HG03521 (cell line): ENCODE results near the gene UCP2.

Experiments used
- ATAC-seq: cut with Tn5 transposase; IDR thresholded peaks from one replicate; pipeline ENCODE4 v1.9.1; 2021; ENCODE audit warnings: mild to moderate bottlenecking, moderate library complexity; ENCODE audit not compliant: unreplicated experiment

The UCP2 gene

DNA sequence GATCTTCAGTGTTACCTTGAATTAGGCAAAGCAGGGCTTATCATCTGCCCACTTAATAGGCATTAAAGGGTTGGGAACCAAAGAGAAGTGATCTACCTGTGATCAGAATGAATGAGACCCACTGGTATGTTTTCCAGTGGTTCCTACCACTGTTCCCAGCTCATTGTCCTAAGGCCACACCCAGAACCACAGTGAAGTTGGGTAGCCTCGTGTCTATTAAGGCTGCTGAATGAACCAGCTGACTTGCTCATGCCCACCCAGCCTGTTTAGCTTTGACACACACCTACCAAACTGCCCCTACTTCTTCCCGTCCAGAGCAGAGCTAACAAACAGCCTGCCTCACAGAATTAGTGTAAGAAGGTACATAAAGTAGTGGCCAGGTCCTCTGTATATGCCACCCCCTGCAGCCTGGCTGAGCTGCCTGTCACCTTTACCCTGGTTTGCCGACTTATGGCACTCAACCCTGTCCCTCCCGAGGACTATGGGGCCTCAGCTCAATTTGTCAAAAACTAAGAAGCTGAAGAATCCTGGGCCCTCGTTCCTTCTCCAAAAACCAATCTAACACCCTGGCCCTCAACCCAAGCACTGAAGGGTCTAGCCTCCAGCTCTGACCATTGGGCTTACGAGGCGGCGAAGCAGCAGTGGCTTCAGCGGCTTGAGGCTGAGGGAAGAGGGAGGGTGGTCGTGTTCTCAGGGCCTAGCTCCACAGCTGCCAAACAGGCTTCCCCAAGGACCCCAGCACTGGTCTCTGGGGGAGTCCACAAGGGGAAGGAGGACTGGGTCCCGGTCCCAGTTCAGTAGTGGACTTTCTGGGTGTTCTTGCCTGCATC, 9.8 kb downstream of the UCP2 start:
- no peak for ATAC-seq

GRCh38 chr11:73972187-73972586, 10.5 kb downstream of the UCP2 start:
- ATAC-seq = no peak

GRCh38 chr11:73971175-73971719, 11.4 kb downstream of the UCP2 start:
- ATAC-seq = no peak

GRCh38 chr11:73969991-73970800, 12.4 kb downstream of the UCP2 start:
- no peak for ATAC-seq

DNA sequence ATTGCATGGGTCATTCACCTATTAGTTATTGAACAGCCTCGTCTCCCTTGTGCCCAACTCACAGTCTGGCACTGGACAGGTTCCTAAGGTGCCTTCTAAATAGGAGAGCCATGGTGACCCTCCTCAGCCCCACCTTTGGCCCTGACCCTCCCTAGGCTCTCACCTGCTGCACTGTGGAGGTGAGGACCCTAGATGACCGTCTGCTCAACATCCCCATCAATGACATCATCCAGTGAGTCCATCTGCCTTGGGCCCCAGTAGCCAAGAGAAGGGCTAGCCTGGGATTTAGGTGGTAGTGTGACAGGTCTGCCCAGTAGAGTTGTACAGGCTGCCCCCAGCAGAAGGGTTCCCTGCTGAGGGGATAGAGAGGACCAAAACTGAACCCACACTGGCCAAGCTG, 13.6 kb downstream of the UCP2 start:
- ATAC-seq = no peak

- no peak for ATAC-seq
Observed at GRCh38 chr11:73968356-73968966, 14.2 kb downstream of the UCP2 start.

- no peak for ATAC-seq
Observed at GRCh38 chr11:73965764-73966121, 16.9 kb downstream of the UCP2 start.

DNA sequence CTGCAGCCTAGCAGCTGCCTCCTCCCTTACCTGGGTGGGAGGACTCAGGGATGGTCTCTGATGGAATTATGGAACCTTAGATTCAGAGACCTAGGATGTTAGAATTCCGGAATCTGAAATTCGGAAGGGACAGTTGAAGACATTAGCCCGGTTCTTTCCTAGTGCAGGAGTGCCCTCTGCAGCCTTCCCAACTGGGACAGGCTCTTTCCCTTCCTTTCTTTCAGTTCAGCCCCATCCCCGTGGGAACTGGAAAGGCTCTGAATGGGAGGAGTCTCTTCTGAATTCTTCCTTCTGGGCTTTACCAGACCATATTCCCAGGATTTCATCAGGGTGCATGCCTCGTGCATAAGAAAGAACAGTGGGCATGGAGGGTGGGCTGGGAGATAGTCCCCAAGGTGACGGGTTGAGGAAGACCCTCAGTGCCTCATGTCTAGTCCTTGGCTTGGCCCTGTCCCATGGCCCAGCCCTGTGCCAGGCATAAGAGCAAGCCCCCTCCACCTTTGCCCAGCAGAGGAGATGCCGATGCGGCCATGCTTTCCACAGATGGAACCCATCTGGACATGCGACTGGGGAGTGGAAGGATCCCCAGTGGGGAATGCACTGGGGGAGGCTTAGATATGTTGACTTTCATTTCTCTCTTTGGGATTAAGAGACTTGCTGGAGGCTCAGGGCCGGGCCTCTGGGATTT, 17.4 kb downstream of the UCP2 start:
- no peak for ATAC-seq

DNA sequence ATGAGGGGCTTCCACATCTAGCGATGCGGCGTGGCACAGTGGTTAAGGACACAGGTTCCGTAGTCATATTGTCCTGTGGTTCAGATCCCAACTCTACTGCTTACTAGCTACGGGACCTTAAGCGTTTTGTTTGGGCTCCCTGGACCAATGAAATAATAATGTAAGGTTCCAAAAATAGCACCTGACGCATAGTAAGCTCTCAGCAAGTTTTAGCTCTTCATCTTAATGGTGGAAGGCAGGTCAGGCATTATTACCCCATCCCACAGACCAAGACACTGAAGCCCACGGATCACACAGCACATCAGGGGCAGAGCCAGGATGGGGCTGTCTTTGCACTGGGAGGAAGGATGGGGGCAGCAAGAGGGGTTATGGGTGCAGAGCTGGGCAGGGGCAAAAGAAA, 18.8 kb downstream of the UCP2 start:
- no peak for ATAC-seq

DNA sequence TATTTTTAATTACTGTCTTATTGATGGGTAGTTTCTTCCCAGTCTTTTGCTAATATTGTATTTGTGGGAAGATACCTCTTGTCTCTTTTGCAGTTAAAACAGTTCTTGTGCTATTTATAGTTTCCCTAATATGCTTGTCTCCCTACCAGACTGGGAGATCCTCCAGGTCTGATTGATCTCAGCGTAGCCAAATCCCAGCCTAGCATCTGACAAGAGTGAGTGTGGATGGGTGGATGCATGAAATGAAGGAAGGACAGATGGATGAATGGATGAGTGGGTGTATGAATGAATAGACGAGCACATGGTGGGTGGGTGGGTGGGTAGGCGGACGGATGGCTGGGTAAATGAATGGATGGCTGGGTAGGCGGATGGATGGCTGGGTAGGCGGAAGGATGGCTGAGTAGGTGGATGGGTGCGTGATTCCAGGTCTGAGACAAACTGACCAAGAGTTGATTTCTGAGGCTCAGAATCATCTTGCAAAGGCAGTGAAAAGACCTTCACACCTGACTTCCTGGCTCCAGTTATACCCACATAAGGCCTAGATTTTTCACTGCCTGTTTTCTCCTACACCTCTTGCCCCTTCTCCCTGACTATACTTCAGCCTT, 20.4 kb downstream of the UCP2 start:
- ATAC-seq = no peak

DNA sequence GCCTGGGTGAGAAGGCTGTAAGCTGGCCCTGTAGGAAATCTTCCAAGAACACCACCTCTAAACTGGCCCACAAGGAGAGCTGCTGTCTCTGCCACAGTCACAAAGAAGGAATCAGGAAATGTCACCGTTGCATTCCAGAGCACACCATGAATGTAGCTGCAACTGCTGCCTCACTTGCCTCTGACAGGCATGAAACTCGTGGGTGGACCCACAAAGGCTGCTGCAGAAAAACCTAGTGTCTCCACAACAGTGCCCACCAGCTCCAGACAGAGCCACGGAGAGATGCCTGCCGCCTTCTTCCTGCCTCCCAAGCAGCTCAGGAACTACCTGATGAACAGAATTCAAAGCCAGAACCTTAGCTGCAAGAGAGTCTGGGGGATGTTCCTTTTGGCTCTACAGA, 21.3 kb downstream of the UCP2 start:
- no peak for ATAC-seq

DNA sequence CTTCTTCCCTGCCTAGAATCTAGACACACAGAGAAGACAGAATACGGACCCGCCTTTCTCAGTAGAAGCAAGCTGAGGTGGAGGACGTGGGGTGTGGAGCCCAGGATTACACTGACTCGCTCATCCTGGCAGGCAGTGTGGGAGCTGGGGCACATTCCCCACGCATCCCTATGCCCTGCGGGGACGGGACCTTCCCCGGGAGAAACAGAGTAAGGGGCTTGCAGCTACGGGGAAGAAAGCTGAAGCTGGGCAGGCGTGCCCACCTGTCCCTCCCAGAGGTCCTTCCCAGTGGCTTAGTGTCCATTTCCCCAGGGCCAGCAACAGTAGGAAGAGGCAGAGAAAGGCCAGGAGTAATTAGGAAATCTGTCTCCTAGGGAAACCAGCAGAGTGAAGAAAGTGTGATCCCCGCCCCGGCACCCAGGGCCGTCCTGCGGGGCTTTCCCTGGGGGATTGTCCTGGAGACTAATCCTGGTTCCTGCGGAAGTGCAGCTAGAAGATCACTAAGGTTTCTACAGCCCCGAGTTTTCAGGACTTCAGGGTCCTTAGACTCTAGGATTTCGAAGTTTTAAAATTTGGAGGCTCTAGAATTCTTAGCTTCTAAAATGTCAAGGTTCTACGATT, 24.0 kb downstream of the UCP2 start:
- ATAC-seq = no peak

GRCh38 chr11:73957654-73958361, 24.8 kb downstream of the UCP2 start:
- ATAC-seq = no peak

- no peak for ATAC-seq
Observed at GRCh38 chr11:73956876-73957653, 25.6 kb downstream of the UCP2 start.

GRCh38 chr11:73951797-73952196, 30.8 kb downstream of the UCP2 start:
- ATAC-seq = no peak

DNA sequence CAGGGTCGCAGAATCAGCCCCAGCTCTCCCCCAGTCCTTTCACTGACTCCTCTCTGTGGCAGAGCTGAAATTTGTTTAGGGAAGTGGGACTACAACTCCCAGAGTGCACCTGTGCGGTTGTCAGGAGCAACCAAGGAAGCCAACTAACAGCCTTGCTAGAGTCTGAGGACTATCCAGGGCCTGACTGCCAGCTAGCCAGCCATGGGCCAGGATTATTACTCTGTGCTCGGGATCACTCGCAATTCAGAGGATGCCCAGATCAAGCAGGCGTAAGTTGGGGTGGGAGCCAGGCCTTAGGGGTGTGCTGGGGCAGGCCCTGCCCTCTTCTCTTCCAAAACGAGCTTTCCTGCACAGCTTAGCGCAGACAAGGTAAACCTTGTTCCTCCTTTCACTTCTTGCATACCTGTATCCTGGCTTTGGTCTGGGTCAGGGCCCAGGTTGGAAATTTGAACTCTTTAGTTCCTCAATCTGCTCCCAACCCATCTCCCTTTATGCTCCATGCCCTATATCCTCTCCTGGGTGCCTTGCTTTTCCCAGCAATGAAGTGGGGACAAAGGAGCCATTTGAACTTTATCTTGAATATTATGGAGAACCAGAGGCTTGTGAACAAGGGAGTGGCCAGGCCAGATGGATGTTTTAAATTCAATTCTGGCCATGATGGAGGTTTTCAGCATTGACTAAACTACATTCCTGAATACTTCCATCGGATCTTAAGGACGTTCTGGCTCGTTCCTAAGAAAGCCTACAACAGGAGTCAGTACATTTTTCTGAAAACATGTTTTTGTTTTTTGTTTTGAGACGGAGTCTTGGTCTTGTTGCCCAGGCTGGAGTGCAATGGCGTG, 31.6 kb downstream of the UCP2 start, which contains the start of gene DNAJB13:
DNAJB13 (plus strand) TSS at position 158 of the 842 bp plus-strand sequence; CDS start at position 202, 44 bp downstream.
- peak; percentile 79 for ATAC-seq

GRCh38 chr11:73949912-73950311, 32.7 kb downstream of the UCP2 start:
- ATAC-seq = no peak

DNA sequence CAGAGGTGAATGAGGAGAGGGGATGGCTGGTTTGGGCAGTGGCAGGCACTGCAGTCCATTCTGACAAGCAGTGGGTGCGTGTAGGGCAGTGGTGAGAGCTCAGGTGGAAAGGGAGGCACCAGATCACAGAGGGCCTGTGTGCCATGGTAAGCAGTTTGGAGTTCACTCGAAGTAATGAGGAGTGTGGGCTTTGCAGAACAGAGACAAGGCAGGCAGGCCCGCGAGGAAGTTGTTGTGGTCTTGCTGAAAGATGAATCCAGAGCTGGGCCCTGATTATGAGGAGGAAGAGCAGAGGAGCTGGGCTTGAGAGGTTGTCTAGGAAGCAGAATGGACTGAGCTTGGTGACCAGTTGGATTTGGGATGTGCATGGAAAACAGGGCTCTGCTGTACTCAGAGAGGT, 33.4 kb downstream of the UCP2 start:
- ATAC-seq = no peak
